Body of pancreas (tissue), 4 donors: Measurements from ENCODE around the gene UQCRHL.

Experiments
- CTCF ChIP-seq, 7 experiments: fragments of 450-650 bp in 4 of 7; fragments of 200-600 bp in 3 of 7; sonication (generic) in 3 of 7; IDR thresholded peaks; one replicate each; pipeline ENCODE4 v1.5.1; 2016 to 2019; ENCODE audit warnings: antibody characterized with exemption in 7 of 7
- POLR2A ChIP-seq, 3 donors: fragments of 450-650 bp; IDR thresholded peaks; one replicate each; pipeline ENCODE4 v1.6.1; 2016; ENCODE audit warnings: antibody characterized with exemption in 3 of 3, mild to moderate bottlenecking in 2 of 3

- TF ChIP-seq CTCF (IDR thresholded peaks at IDR 0.05) (no peak), POLR2A (IDR thresholded peaks at IDR 0.05) (no peak)
These were observed 9.6 kb downstream of the UQCRHL start for GRCh38 chr1:15797614-15798390.
